ENCODE results near the gene MAD1L1. TPM values are rescaled to one million over a fixed set of nuclear protein-coding genes. Genes with fewer than 3 reads are reported as not detected.

Gene MAD1L1
- total and polyA plus RNA-seq, 2 of the 4 experiments (the other 2 are of a cell fraction) = 29.0 to 40.9 TPM

DNA sequence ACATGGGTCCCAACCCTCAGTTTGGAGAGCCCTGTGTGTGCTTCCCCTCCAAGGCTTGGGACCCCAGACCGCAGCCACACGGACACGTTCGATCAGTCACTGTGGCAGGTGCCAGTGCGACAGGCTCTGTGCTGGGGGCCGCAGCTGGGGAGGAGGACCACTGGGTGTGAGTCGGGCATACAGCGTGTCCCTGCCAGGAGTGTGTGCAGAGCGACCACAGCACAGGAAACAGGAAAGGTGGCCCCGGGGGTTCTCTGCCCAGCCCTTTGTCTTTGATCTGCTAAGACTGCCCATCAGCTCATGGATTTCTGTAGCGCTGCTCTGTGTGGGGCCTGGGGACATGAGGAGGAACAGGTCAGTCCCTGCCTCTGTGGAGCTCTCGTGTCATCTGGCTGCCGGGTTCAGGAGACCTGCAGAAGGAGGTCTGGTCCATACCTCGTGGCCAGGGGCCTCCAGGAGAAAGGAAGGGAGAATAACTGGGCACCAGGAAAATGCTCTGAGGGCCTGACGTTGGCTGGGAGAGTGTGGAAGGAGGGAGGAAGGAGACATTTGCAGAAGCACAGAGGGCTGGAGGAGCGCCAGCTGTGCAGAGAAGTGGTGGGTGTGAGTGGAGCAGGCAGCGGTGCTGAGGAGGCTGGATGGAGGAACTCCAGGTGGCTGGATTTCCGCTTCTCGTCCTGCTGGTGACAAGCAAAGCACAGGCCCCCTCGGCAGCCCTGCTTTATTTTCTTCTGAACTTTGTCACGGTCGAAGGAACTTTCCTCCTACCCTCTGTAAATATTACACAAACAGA, 13.3 kb upstream of the MAD1L1 start:
- DNase-seq (no peak), ATAC-seq (ENCODE audit: low read depth) (no peak)
- H4K20me1 ChIP-seq (ENCODE audit: insufficient read depth, low read length) = peaks cover 6% of the 10 kb centered on the region; the same call in 1 of the 2 replicates
- H2BK20ac ChIP-seq (ENCODE audit: low read depth, low read length) = no peak overlapping the region
- H3K18ac ChIP-seq (ENCODE audit: low read depth, low read length) = no peak overlapping the region
- no peak overlapping the region for H4K8ac ChIP-seq (ENCODE audit: low read depth in 2 of 2, low read length in 2 of 2)
- intact Hi-C loops (cut with micrococcal nuclease) = loop anchor here (5.0 kb wide), 2 partner anchors 66 to 221 kb away; partner anchors contain the start of gene SNX8
- no peak overlapping the region for H4K5ac ChIP-seq (ENCODE audit: low read depth, low read length)
- no peaks in the 10 kb centered on the region for H3K36me3 ChIP-seq (ENCODE audit: control insufficient read depth, insufficient read depth, low read length)
- H2BK5ac ChIP-seq (ENCODE audit: low read depth, low read length, poor library complexity, severe bottlenecking) = no peak overlapping the region
- no TSS peak for BruUV-seq (replicated peaks)
- POLR2A ChIA-PET (ENCODE audit: unreplicated experiment) = no interaction called here
- no peak overlapping the region for H3K56ac ChIP-seq (ENCODE audit: extremely low read depth, insufficient read depth, low read length)
- no peaks in the 10 kb centered on the region for H3K27me3 ChIP-seq (ENCODE audit: control insufficient read depth, insufficient read depth, low read length)
- H3K9me1 ChIP-seq (ENCODE audit: insufficient read depth, low read length) = peaks cover 32% of the 10 kb centered on the region
- no peak overlapping the region for H2AK5ac ChIP-seq (ENCODE audit: low read depth, low read length)
- peaks cover 12 to 59% of the 10 kb centered on the region in 2 experiments for H3K79me1 ChIP-seq (ENCODE audit: low read depth in 1 of 2, low read length in 2 of 2)
- no peak overlapping the region for H3K27ac ChIP-seq (ENCODE audit: insufficient read depth, low read length)
- no peak overlapping the region for H3K14ac ChIP-seq (replicated peaks; ENCODE audit: low read depth, low read length)
- H3K4me2 ChIP-seq (ENCODE audit: low read depth, low read length) = no peak overlapping the region
- no peak overlapping the region for H3K4me3 ChIP-seq (ENCODE audit: insufficient read depth, low read depth, low read length)
- no peak overlapping the region for H2AK9ac ChIP-seq (replicated peaks; ENCODE audit: low read depth, low read length, poor library complexity)
- peak overlapping the region; percentile 15; the same call in 1 of the 2 replicates for H3K4ac ChIP-seq (ENCODE audit: low read depth, low read length)
- H2AFZ ChIP-seq (replicated peaks; ENCODE audit: low read length, poor library complexity) = no peak overlapping the region
- no peak overlapping the region for H2BK15ac ChIP-seq (ENCODE audit: low read depth, low read length)
- in situ Hi-C loops (cut with MboI; ENCODE audit: low sequenced_read_pairs) = no loop called here
- no peak overlapping the region for H4K91ac ChIP-seq (ENCODE audit: insufficient read depth, low read depth, low read length)
- dilution Hi-C loops (cut with HindIII; ENCODE audit: low sequenced_read_pairs, unreplicated experiment) = no loop called here
- H3K9ac ChIP-seq (ENCODE audit: low read depth, low read length) = no peak overlapping the region
- WGBS, 2 experiments (ENCODE audit: extremely low coverage in 2 of 2, insufficient read length in 1 of 2) = 86% methylated on average over 9 of the region's 22 CpGs; no CpG with 5 or more reads in 1 of the 2 experiments
- CTCF ChIA-PET = no interaction called here
- H3K23ac ChIP-seq (ENCODE audit: low read depth, low read length) = no peak overlapping the region
- peaks cover 19% of the 10 kb centered on the region for H3K4me1 ChIP-seq (ENCODE audit: control insufficient read depth, insufficient read depth, low read length)
- H3K9me3 ChIP-seq (ENCODE audit: control insufficient read depth, insufficient read depth, low read length) = no peaks in the 10 kb centered on the region
- no peak overlapping the region for H2BK120ac ChIP-seq (ENCODE audit: low read depth, low read length)
- TF ChIP-seq, protein P1, sequence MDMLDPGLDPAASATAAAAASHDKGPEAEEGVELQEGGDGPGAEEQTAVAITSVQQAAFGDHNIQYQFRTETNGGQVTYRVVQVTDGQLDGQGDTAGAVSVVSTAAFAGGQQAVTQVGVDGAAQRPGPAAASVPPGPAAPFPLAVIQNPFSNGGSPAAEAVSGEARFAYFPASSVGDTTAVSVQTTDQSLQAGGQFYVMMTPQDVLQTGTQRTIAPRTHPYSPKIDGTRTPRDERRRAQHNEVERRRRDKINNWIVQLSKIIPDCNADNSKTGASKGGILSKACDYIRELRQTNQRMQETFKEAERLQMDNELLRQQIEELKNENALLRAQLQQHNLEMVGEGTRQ (IDR thresholded peaks at IDR 0.05; ENCODE audit: low read depth, low read length) = no peak
- no peak for TF ChIP-seq SMC3 (IDR thresholded peaks at IDR 0.05; ENCODE audit: low read depth, low read length)
- no peak for TF ChIP-seq CEBPB (IDR thresholded peaks at IDR 0.05; ENCODE audit: low read depth, low read length)
- no peak for TF ChIP-seq CHD1 (IDR thresholded peaks at IDR 0.05; ENCODE audit: low read depth, low read length)
- no peak for TF ChIP-seq POLR2A (IDR thresholded peaks at IDR 0.05; ENCODE audit: low read depth, low read length)
- TF ChIP-seq RFX5 (IDR thresholded peaks at IDR 0.05; ENCODE audit: low read depth, low read length) = no peak
- TF ChIP-seq, protein P2, sequence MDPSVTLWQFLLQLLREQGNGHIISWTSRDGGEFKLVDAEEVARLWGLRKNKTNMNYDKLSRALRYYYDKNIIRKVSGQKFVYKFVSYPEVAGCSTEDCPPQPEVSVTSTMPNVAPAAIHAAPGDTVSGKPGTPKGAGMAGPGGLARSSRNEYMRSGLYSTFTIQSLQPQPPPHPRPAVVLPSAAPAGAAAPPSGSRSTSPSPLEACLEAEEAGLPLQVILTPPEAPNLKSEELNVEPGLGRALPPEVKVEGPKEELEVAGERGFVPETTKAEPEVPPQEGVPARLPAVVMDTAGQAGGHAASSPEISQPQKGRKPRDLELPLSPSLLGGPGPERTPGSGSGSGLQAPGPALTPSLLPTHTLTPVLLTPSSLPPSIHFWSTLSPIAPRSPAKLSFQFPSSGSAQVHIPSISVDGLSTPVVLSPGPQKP (IDR thresholded peaks at IDR 0.05; ENCODE audit: borderline replicate concordance, low read depth, low read length) = no peak
- no peak for TF ChIP-seq FOS (IDR thresholded peaks at IDR 0.05; ENCODE audit: low read depth, low read length)
- TF ChIP-seq MAFK (IDR thresholded peaks at IDR 0.05; ENCODE audit: low read depth, low read length) = no peak
- no peak for TF ChIP-seq RCOR1 (IDR thresholded peaks at IDR 0.05; ENCODE audit: insufficient replicate concordance, low read length)
- TF ChIP-seq RAD21 (IDR thresholded peaks at IDR 0.05; ENCODE audit: low read length) = no peak
- no peak for TF ChIP-seq BHLHE40 (IDR thresholded peaks at IDR 0.05; ENCODE audit: low read depth, low read length)
- TF ChIP-seq MXI1 (IDR thresholded peaks at IDR 0.05; ENCODE audit: borderline replicate concordance, low read depth, low read length) = no peak
- TF ChIP-seq MAZ (IDR thresholded peaks at IDR 0.05; ENCODE audit: borderline replicate concordance, low read depth, low read length) = no peak
- no peak for TF ChIP-seq NFE2L2 (IDR thresholded peaks at IDR 0.05; ENCODE audit: low read depth, low read length)
